Measurements from ENCODE around the gene VPS72. TPM values are rescaled to one million over a fixed set of nuclear protein-coding genes. Genes with fewer than 3 reads are reported as not detected.
A peak's percentile ranks its signal among the peaks of the same experiment; 100 is the strongest.

The VPS72 gene
- total and polyA plus RNA-seq, 2 of the 13 experiments (the other 11 are each of a cell fraction or from before 2014, with no cell fraction given), result 33.7 to 34.5 TPM

DNA sequence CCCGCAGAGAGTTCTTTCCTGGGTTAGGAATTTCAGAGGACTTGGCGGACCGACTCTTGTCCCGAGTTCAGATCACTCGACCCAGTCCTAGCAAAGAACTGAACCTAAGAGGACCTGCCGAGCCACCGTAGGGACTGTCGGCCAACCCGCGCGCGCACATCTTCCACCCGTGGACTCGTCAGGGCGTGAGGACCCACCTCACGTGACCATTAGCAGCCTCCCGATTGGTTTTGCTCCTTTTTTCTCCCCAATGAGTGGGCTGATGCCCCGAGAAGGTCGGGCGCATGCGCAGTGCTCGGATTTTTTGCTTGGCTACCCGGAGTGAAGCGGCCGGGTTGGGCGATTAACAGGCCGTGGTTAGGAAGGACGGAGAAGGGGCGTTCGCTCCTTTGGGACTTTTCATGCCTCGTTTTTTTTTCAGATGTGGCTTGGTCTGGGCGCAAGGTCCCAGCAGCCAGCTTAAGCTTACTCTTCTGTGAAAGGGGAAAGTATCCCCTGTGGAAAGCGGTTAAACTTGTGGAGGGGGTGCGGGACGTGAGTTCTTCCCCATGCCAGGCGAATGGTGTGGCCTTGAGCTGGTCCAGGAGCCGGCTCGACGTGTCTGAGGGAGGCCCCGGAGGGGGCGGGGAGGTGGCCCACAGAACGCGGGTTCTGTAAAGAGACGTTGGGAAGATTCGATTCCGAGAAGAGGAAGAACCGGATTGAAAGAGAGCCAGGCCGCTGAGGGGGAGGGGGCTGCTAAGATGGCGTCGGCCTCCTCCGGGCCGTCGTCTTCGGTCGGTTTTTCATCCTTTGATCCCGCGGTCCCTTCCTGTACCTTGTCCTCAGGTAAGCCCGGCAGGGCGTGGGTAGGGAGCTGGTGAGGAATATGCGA lies 8.5 kb upstream of the VPS72 start, which contains the start of gene PIP5K1A (continued):
- TF ChIP-seq, protein P1, sequence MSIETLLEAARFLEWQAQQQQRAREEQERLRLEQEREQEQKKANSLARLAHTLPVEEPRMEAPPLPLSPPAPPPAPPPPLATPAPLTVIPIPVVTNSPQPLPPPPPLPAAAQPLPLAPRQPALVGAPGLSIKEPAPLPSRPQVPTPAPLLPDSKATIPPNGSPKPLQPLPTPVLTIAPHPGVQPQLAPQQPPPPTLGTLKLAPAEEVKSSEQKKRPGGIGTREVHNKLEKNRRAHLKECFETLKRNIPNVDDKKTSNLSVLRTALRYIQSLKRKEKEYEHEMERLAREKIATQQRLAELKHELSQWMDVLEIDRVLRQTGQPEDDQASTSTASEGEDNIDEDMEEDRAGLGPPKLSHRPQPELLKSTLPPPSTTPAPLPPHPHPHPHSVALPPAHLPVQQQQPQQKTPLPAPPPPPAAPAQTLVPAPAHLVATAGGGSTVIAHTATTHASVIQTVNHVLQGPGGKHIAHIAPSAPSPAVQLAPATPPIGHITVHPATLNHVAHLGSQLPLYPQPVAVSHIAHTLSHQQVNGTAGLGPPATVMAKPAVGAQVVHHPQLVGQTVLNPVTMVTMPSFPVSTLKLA (IDR thresholded peaks at IDR 0.05), result no peak
- TF ChIP-seq GATAD2A (CRISPR knock-in tag; IDR thresholded peaks at IDR 0.05), result peak; percentile 96
- TF ChIP-seq, protein P2, sequence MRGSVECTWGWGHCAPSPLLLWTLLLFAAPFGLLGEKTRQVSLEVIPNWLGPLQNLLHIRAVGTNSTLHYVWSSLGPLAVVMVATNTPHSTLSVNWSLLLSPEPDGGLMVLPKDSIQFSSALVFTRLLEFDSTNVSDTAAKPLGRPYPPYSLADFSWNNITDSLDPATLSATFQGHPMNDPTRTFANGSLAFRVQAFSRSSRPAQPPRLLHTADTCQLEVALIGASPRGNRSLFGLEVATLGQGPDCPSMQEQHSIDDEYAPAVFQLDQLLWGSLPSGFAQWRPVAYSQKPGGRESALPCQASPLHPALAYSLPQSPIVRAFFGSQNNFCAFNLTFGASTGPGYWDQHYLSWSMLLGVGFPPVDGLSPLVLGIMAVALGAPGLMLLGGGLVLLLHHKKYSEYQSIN (CRISPR knock-in tag; IDR thresholded peaks at IDR 0.05; ENCODE audit: borderline replicate concordance), result no peak
- TF ChIP-seq, protein P3, sequence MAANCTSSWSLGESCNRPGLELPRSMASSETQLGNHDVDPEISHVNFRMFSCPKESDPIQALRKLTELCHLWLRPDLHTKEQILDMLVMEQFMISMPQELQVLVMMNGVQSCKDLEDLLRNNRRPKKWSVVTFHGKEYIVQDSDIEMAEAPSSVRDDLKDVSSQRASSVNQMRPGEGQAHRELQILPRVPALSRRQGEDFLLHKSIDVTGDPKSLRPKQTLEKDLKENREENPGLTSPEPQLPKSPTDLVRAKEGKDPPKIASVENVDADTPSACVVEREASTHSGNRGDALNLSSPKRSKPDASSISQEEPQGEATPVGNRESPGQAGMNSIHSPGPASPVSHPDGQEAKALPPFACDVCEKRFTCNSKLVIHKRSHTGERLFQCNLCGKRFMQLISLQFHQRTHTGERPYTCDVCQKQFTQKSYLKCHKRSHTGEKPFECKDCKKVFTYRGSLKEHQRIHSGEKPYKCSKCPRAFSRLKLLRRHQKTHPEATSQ (CRISPR knock-in tag; IDR thresholded peaks at IDR 0.05; ENCODE audit: borderline replicate concordance), result no peak
- TF ChIP-seq ZNF234 (CRISPR knock-in tag; conservative IDR thresholded peaks at IDR 0.05), result no peak
- TF ChIP-seq, protein P4, sequence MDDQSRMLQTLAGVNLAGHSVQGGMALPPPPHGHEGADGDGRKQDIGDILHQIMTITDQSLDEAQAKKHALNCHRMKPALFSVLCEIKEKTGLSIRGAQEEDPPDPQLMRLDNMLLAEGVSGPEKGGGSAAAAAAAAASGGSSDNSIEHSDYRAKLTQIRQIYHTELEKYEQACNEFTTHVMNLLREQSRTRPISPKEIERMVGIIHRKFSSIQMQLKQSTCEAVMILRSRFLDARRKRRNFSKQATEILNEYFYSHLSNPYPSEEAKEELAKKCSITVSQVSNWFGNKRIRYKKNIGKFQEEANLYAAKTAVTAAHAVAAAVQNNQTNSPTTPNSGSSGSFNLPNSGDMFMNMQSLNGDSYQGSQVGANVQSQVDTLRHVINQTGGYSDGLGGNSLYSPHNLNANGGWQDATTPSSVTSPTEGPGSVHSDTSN (CRISPR knock-in tag; IDR thresholded peaks at IDR 0.05; ENCODE audit: borderline replicate concordance), result no peak
- TF ChIP-seq ZFYVE20 (CRISPR knock-in tag; IDR thresholded peaks at IDR 0.05; ENCODE audit: borderline replicate concordance, low read depth), result no peak
- TF ChIP-seq SYNCRIP (IDR thresholded peaks at IDR 0.05; ENCODE audit: insufficient read depth, low read depth, low read length), result no peak
- no peak for TF ChIP-seq THYN1 (CRISPR knock-in tag; IDR thresholded peaks at IDR 0.05; ENCODE audit: borderline replicate concordance, low read depth)
- no peak for TF ChIP-seq NFRKB (IDR thresholded peaks at IDR 0.05)
- TF ChIP-seq, protein P5, sequence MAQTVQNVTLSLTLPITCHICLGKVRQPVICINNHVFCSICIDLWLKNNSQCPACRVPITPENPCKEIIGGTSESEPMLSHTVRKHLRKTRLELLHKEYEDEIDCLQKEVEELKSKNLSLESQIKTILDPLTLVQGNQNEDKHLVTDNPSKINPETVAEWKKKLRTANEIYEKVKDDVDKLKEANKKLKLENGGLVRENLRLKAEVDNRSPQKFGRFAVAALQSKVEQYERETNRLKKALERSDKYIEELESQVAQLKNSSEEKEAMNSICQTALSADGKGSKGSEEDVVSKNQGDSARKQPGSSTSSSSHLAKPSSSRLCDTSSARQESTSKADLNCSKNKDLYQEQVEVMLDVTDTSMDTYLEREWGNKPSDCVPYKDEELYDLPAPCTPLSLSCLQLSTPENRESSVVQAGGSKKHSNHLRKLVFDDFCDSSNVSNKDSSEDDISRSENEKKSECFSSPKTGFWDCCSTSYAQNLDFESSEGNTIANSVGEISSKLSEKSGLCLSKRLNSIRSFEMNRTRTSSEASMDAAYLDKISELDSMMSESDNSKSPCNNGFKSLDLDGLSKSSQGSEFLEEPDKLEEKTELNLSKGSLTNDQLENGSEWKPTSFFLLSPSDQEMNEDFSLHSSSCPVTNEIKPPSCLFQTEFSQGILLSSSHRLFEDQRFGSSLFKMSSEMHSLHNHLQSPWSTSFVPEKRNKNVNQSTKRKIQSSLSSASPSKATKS (CRISPR knock-in tag; IDR thresholded peaks at IDR 0.05), result peak; percentile 49; the same call in 1 of the 2 replicates
- no peak for TF ChIP-seq U2AF2 (IDR thresholded peaks at IDR 0.05; ENCODE audit: low read depth, low read length)
- TF ChIP-seq PHF20 (CRISPR knock-in tag; IDR thresholded peaks at IDR 0.05), result peak; percentile 62
- TF ChIP-seq, protein P6, sequence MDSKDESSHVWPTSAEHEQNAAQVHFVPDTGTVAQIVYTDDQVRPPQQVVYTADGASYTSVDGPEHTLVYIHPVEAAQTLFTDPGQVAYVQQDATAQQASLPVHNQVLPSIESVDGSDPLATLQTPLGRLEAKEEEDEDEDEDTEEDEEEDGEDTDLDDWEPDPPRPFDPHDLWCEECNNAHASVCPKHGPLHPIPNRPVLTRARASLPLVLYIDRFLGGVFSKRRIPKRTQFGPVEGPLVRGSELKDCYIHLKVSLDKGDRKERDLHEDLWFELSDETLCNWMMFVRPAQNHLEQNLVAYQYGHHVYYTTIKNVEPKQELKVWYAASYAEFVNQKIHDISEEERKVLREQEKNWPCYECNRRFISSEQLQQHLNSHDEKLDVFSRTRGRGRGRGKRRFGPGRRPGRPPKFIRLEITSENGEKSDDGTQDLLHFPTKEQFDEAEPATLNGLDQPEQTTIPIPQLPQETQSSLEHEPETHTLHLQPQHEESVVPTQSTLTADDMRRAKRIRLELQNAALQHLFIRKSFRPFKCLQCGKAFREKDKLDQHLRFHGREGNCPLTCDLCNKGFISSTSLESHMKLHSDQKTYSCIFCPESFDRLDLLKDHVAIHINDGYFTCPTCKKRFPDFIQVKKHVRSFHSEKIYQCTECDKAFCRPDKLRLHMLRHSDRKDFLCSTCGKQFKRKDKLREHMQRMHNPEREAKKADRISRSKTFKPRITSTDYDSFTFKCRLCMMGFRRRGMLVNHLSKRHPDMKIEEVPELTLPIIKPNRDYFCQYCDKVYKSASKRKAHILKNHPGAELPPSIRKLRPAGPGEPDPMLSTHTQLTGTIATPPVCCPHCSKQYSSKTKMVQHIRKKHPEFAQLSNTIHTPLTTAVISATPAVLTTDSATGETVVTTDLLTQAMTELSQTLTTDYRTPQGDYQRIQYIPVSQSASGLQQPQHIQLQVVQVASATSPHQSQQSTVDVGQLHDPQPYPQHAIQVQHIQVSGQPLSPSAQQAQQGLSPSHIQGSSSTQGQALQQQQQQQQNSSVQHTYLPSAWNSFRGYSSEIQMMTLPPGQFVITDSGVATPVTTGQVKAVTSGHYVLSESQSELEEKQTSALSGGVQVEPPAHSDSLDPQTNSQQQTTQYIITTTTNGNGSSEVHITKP (CRISPR knock-in tag; IDR thresholded peaks at IDR 0.05; ENCODE audit: low read depth), result no peak
- 0 out of 2 replicates have a peak, but pooled peaks have one; percentile 13 for TF ChIP-seq AHR (CRISPR knock-in tag; IDR thresholded peaks at IDR 0.05)
- TF ChIP-seq ZNF451 (CRISPR knock-in tag; IDR thresholded peaks at IDR 0.05), result no peak

Measured in HepG2 (cell line).